ENCODE results near the gene DHX15.

The DHX15 gene

DNA sequence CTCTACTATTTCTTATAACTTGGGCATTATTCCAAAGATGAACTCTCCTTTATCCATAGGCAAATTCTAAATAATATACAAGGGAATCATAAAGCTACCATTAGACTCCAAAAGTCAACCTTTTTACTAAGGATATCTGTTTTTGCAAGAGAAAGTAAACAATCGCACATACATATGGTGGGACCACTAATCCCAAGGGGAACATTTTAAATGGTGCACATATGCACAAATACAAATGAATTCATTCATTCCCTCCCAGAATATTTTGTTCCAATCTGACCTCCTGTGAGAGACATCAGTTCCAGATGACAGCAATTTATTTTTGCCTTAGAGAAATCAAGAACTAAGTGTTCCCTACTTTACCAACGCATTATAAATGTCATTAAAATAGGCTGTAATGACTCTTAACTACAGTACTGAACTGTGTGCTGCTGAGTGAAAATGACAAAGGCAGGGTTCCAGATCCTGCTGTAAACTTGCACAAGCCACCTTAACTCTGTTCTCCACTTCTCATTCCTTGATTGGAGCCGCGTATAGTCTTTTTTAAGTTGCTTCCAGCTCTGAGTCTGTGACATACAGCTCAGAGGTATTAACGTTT lies 2.0 kb downstream of the DHX15 start:
- DNase-seq (ENCODE audit: low spot score), result no peak

GRCh38 chr4:24578364-24578763 lies 6.0 kb downstream of the DHX15 start:
- DNase-seq (ENCODE audit: low spot score), result no peak

DNA sequence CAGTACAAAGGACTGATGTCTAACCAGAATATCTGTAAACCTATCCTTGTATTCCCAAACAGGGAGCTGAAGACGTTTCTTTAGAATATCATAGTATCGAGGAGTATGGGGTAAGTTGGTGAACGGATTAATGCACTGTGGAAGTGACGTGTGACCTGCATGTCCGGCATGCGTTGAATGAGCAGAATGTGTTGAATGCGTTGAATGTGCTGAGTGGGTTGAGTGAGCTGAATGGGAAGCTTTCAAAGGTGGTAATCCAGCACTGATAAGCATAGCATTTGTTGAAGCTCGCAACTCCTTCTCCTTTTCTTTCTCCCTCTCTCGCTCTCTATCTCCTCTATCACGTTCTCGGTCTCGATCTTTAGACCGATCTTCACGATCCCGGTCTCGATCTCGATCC lies 8.1 kb downstream of the DHX15 start:
- no peak for DNase-seq (ENCODE audit: low spot score)

GRCh38 chr4:24574236-24574635 lies 10.1 kb downstream of the DHX15 start:
- DNase-seq (ENCODE audit: low spot score), result no peak

GRCh38 chr4:24573582-24573981 lies 10.8 kb downstream of the DHX15 start:
- no peak for DNase-seq (ENCODE audit: low spot score)

GRCh38 chr4:24570574-24571236 lies 13.6 kb downstream of the DHX15 start:
- no peak for DNase-seq (ENCODE audit: low spot score)

GRCh38 chr4:24570172-24570571 lies 14.2 kb downstream of the DHX15 start:
- no peak for DNase-seq (ENCODE audit: low spot score)

DNA sequence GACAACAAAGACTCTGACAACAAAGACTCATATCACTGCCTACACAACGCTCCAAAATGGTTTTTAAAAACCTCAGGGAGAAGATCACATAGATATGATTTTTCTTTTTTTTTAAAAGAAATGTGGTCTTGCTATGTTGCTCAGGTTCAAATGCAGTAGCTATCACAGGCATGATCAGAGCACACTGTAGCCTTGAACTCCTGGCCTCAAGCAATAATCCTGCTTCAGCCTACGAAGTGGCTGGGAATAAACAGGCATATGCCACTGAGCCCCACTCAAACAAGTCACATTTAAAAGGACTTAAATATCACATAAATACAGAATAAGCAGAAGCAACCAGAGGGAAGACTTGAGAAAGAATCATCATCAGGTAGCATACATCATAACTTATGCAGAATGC lies 14.7 kb downstream of the DHX15 start:
- DNase-seq (ENCODE audit: low spot score), result no peak

DNA sequence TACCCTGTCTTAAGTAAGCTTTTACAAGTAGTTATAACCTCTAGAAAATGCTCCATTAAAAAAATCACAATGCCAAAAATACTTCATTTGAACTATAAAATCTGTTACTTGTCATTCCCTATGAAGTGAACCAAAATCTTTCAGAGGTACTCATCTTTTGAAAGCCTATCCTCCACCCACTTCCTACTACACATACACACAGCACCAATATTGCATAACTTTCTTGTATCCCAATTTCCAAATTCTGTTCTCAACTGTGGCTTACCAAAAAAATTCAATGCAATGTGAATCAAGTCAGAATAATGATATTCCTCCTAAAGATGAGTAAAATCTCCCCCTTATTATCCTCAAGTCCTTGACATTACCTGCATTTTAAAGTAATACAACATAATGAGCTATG lies 15.9 kb downstream of the DHX15 start:
- no peak for DNase-seq (ENCODE audit: low spot score)

- no peak for DNase-seq (ENCODE audit: low spot score)
These were observed 19.3 kb downstream of the DHX15 start for GRCh38 chr4:24565054-24565453.

- peak; percentile 22 for DNase-seq (ENCODE audit: low spot score)
These were observed 19.9 kb downstream of the DHX15 start for GRCh38 chr4:24564488-24564887.

DNA sequence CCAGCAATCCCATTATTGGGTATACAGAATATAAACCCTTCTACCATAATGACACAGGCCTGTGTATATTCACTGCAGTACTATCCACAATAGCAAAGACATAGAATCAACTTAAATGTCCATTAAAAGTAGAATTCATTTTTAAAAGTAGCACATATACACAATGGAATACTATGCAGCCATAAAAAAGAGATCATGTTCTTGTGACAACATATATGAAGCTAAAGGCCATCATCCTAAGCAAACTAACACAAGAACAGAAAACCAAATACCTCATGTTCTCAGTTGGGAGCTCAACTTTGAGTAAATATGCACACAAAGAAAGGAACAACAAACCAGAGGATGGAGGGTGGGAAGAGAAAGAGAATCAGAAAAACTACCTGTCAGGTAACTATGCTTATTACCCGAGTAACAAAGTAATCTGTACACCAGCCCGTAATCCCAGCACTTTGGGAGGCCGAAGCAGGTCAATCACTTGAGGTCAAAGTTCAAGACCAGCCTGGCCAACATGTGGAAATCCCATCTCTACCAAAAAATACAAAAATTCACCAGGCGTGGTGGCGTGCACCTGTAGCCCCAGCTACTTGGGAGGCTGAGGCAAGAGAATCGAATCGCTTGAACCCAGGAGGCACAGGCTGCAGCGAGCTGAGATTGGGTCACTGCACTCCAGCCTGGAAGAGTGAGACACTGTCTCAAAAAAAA lies 22.8 kb downstream of the DHX15 start:
- DNase-seq (ENCODE audit: low spot score), result no peak

DNA sequence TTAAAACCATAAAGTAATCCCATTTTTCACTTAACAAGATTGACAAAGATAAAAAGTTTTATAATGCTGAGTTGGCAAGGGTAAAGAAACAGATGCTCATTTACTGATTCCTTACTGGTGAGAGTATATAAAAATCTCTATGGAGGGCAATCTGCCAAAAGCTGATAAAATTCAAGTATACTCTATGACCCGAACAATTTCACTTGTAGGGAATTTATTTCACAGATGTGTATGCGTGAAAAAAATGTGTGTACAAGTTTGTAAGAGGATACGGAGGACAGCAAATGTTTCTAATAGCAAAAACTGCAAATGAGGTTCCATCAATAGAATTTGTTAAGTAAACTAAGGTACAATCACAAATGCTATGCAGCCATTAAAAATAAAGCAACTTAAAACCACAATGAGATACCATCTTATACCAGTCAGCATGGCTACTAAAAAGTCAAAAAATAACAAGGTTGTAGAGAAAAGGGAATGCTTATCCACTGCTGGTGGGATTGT lies 23.4 kb downstream of the DHX15 start:
- DNase-seq (ENCODE audit: low spot score), result no peak

- no peak for DNase-seq (ENCODE audit: low spot score)
These were observed 24.5 kb downstream of the DHX15 start for GRCh38 chr4:24559889-24560288.

GRCh38 chr4:24559032-24559821 lies 25.1 kb downstream of the DHX15 start:
- no peak for DNase-seq (ENCODE audit: low spot score)

- no peak for DNase-seq (ENCODE audit: low spot score)
These were observed 27.0 kb downstream of the DHX15 start for GRCh38 chr4:24557026-24558025.

GRCh38 chr4:24551492-24552289 lies 32.7 kb downstream of the DHX15 start:
- DNase-seq (ENCODE audit: low spot score), result peak; percentile 32

GRCh38 chr4:24550441-24551175 lies 33.7 kb downstream of the DHX15 start:
- DNase-seq (ENCODE audit: low spot score), result no peak

GRCh38 chr4:24547979-24548378 lies 36.4 kb downstream of the DHX15 start:
- DNase-seq (ENCODE audit: low spot score), result no peak
